Liver (tissue), 3 donors: ENCODE results near the gene CAPZB.

Source experiments
- EGR1 ChIP-seq, 2 donors: IDR thresholded peaks; 2 replicates each; pipeline ENCODE4 v1.6.1; 2016 to 2018; ENCODE audit warnings: antibody characterized with exemption in 2 of 2, low read depth in 2 of 2
- GABPA ChIP-seq, 2 donors: IDR thresholded peaks in 1 of 2; conservative IDR thresholded peaks in 1 of 2; 2 replicates each; pipeline ENCODE4 v1.6.1; 2016; ENCODE audit warnings: antibody characterized with exemption in 2 of 2, mild to moderate bottlenecking in 1 of 2, moderate library complexity in 1 of 2
- RAD21 ChIP-seq, 2 donors: IDR thresholded peaks; 2 replicates each; pipeline ENCODE4 v1.6.1; 2016; ENCODE audit warnings: antibody characterized with exemption in 2 of 2, mild to moderate bottlenecking in 2 of 2
- SP1 ChIP-seq: IDR thresholded peaks from 2 replicates; pipeline ENCODE4 v1.6.1; 2018; ENCODE audit warnings: antibody characterized with exemption, mild to moderate bottlenecking
- TAF1 ChIP-seq: conservative IDR thresholded peaks from 2 replicates; pipeline ENCODE4 v1.6.1; 2016; ENCODE audit warnings: antibody characterized with exemption, mild to moderate bottlenecking
- TF ChIP-seq, protein P1 (sequence below): fragments of 150-350 bp; IDR thresholded peaks from 2 replicates; pipeline ENCODE4 v1.5.1; 2017; ENCODE audit warnings: improper control_type of control experiment, low read depth, low read length; ENCODE audit not compliant: missing input control
- TF ChIP-seq, protein P2 (sequence below): IDR thresholded peaks from 2 replicates; pipeline ENCODE4 v1.6.1; 2016; ENCODE audit warnings: antibody characterized with exemption, mild to moderate bottlenecking
- TF ChIP-seq, protein P3 (sequence below): IDR thresholded peaks from 2 replicates; pipeline ENCODE4 v1.6.1; 2016; ENCODE audit warnings: antibody characterized with exemption
- TF ChIP-seq, protein P4 (sequence below): IDR thresholded peaks from 2 replicates; pipeline ENCODE4 v1.6.1; 2016; ENCODE audit warnings: antibody characterized with exemption
- donor health status: healthy.
- donor health status: healthy.

GRCh38 chr1:19350566-19350965 lies 134.8 kb downstream of the CAPZB start:
- TF ChIP-seq GABPA (IDR thresholded peaks at IDR 0.05 in 1 of 2, conservative IDR thresholded peaks at IDR 0.05 in 1 of 2): no peak
- TF ChIP-seq RAD21 (IDR thresholded peaks at IDR 0.05): no peak
- TF ChIP-seq, protein P1, sequence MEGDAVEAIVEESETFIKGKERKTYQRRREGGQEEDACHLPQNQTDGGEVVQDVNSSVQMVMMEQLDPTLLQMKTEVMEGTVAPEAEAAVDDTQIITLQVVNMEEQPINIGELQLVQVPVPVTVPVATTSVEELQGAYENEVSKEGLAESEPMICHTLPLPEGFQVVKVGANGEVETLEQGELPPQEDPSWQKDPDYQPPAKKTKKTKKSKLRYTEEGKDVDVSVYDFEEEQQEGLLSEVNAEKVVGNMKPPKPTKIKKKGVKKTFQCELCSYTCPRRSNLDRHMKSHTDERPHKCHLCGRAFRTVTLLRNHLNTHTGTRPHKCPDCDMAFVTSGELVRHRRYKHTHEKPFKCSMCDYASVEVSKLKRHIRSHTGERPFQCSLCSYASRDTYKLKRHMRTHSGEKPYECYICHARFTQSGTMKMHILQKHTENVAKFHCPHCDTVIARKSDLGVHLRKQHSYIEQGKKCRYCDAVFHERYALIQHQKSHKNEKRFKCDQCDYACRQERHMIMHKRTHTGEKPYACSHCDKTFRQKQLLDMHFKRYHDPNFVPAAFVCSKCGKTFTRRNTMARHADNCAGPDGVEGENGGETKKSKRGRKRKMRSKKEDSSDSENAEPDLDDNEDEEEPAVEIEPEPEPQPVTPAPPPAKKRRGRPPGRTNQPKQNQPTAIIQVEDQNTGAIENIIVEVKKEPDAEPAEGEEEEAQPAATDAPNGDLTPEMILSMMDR: no peak
- TF ChIP-seq, protein P2, sequence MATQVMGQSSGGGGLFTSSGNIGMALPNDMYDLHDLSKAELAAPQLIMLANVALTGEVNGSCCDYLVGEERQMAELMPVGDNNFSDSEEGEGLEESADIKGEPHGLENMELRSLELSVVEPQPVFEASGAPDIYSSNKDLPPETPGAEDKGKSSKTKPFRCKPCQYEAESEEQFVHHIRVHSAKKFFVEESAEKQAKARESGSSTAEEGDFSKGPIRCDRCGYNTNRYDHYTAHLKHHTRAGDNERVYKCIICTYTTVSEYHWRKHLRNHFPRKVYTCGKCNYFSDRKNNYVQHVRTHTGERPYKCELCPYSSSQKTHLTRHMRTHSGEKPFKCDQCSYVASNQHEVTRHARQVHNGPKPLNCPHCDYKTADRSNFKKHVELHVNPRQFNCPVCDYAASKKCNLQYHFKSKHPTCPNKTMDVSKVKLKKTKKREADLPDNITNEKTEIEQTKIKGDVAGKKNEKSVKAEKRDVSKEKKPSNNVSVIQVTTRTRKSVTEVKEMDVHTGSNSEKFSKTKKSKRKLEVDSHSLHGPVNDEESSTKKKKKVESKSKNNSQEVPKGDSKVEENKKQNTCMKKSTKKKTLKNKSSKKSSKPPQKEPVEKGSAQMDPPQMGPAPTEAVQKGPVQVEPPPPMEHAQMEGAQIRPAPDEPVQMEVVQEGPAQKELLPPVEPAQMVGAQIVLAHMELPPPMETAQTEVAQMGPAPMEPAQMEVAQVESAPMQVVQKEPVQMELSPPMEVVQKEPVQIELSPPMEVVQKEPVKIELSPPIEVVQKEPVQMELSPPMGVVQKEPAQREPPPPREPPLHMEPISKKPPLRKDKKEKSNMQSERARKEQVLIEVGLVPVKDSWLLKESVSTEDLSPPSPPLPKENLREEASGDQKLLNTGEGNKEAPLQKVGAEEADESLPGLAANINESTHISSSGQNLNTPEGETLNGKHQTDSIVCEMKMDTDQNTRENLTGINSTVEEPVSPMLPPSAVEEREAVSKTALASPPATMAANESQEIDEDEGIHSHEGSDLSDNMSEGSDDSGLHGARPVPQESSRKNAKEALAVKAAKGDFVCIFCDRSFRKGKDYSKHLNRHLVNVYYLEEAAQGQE: no peak
- TF ChIP-seq, protein P3, sequence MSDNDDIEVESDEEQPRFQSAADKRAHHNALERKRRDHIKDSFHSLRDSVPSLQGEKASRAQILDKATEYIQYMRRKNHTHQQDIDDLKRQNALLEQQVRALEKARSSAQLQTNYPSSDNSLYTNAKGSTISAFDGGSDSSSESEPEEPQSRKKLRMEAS: no peak
- TF ChIP-seq, protein P4, sequence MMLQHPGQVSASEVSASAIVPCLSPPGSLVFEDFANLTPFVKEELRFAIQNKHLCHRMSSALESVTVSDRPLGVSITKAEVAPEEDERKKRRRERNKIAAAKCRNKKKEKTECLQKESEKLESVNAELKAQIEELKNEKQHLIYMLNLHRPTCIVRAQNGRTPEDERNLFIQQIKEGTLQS: no peak
- TF ChIP-seq SP1: no peak
- TF ChIP-seq EGR1 (IDR thresholded peaks at IDR 0.05; ENCODE audit: low read depth in 2 of 2): no peak
- TF ChIP-seq TAF1: no peak
